HepG2 (cell line): ENCODE results near the gene ECM1. TPM values are rescaled to one million over a fixed set of nuclear protein-coding genes. Genes with fewer than 3 reads are reported as not detected.
A peak's percentile ranks its signal among the peaks of the same experiment; 100 is the strongest.

Experiments
- ADNP ChIP-seq: sonication (generic); formaldehyde crosslinking; IDR thresholded peaks from 2 replicates; pipeline ENCODE4 v1.4.0; 2020; ENCODE audit warnings: missing genetic modification reagents
- ARHGAP35 ChIP-seq: sonication (generic); formaldehyde crosslinking; IDR thresholded peaks from 2 replicates; pipeline ENCODE4 v1.9.0; 2022; ENCODE audit warnings: mild to moderate bottlenecking, inconsistent platforms, moderate library complexity, missing genetic modification reagents, borderline replicate concordance
- ATF2 ChIP-seq: sonication (generic); formaldehyde crosslinking; IDR thresholded peaks from 2 replicates; pipeline ENCODE4 v1.4.0; 2020; ENCODE audit warnings: missing genetic modification reagents
- CERS6 ChIP-seq: sonication (generic); formaldehyde crosslinking; IDR thresholded peaks from 2 replicates; pipeline ENCODE4 v1.5.0; 2020; ENCODE audit warnings: missing genetic modification reagents
- CREB1 ChIP-seq, 2 experiments: fragments of 450-650 bp in 1 of 2; IDR thresholded peaks; 2 replicates each; pipeline ENCODE4 v1.6.1; 2016 to 2017; ENCODE audit warnings: control low read depth in 1 of 2, mild to moderate bottlenecking in 1 of 2, missing compliant biosample characterization in 1 of 2, missing genetic modification characterization in 1 of 2
- LBX2 ChIP-seq: sonication (generic); formaldehyde crosslinking; IDR thresholded peaks from 2 replicates; pipeline ENCODE4 v1.5.0; 2020; ENCODE audit warnings: missing genetic modification reagents, mild to moderate bottlenecking, borderline replicate concordance
- ONECUT2 ChIP-seq: sonication (generic); formaldehyde crosslinking; IDR thresholded peaks from 2 replicates; pipeline ENCODE4 v1.4.0; 2020; ENCODE audit warnings: missing genetic modification reagents
- RBFOX2 ChIP-seq: fragments of 200-400 bp; formaldehyde crosslinking; IDR thresholded peaks from 2 replicates; pipeline ENCODE4 v1.6.1; 2017; ENCODE audit warnings: low read depth, mild to moderate bottlenecking, low read length
- RNF219 ChIP-seq: sonication (generic); formaldehyde crosslinking; IDR thresholded peaks from 2 replicates; pipeline ENCODE4 v1.5.0; 2020; ENCODE audit warnings: mild to moderate bottlenecking, missing genetic modification reagents
- SRY ChIP-seq: sonication (generic); formaldehyde crosslinking; IDR thresholded peaks from 2 replicates; pipeline ENCODE4 v1.8.0; 2022; ENCODE audit warnings: mild to moderate bottlenecking, missing genetic modification reagents
- SSRP1 ChIP-seq: IDR thresholded peaks from 2 replicates; pipeline ENCODE4 v1.6.1; 2016; ENCODE audit warnings: control low read depth
- STAG1 ChIP-seq: sonication (generic); formaldehyde crosslinking; IDR thresholded peaks from 2 replicates; pipeline ENCODE4 v1.4.0; 2020; ENCODE audit warnings: missing genetic modification reagents
- SUZ12 ChIP-seq: fragments of 150-350 bp; IDR thresholded peaks from 2 replicates; pipeline ENCODE4 v1.6.1; 2014; ENCODE audit warnings: low read depth, low read length
- THAP7 ChIP-seq: sonication (generic); formaldehyde crosslinking; IDR thresholded peaks from 2 replicates; pipeline ENCODE4 v1.8.1; 2023; ENCODE audit warnings: mild to moderate bottlenecking, missing genetic modification reagents
- ZBTB7B ChIP-seq: sonication (generic); formaldehyde crosslinking; IDR thresholded peaks from 2 replicates; pipeline ENCODE4 v1.4.0; 2020; ENCODE audit warnings: missing genetic modification reagents
- ZFYVE20 ChIP-seq: sonication (generic); formaldehyde crosslinking; IDR thresholded peaks from 2 replicates; pipeline ENCODE4 v1.8.0; 2023; ENCODE audit warnings: low read depth, mild to moderate bottlenecking, moderate library complexity, missing genetic modification reagents, borderline replicate concordance
- ZNF160 ChIP-seq: sonication (generic); formaldehyde crosslinking; IDR thresholded peaks from 2 replicates; pipeline ENCODE4 v1.8.0; 2022; ENCODE audit warnings: mild to moderate bottlenecking, inconsistent platforms, missing genetic modification reagents
- ZNF280B ChIP-seq: sonication (generic); formaldehyde crosslinking; IDR thresholded peaks from 2 replicates; pipeline ENCODE4 v1.5.0; 2020; ENCODE audit warnings: missing genetic modification reagents, mild to moderate bottlenecking, borderline replicate concordance
- ZNF3 ChIP-seq: IDR thresholded peaks from 2 replicates; pipeline ENCODE4 v1.7.0; 2017; ENCODE audit warnings: inconsistent platforms
- ZNF317 ChIP-seq: sonication (generic); formaldehyde crosslinking; IDR thresholded peaks from 2 replicates; pipeline ENCODE4 v1.5.0; 2020; ENCODE audit warnings: mild to moderate bottlenecking, missing genetic modification reagents
- ZNF775 ChIP-seq: sonication (generic); formaldehyde crosslinking; IDR thresholded peaks from 2 replicates; pipeline ENCODE4 v1.4.0; 2020; ENCODE audit warnings: missing genetic modification reagents, mild to moderate bottlenecking, moderate library complexity, borderline replicate concordance
- polyA plus RNA-seq, 8 experiments: library from polyadenylated mRNA; depleted of rRNA in 3 of 8; stranded (reverse) in 7 of 8; unstranded in 1 of 8; fragments of >200 nt; fragmentation: Illumina TruSeq in 4 of 8; extraction: Trizol in 4 of 8; gene quantifications; 2 replicates each; pipeline versions ENCODE4 v1.2.1 to v1.2.3, GENCODE V29; 2011 to 2016; ENCODE audit warnings: low read depth in 4 of 8, missing spikeins in 1 of 8, mixed read lengths in 1 of 8; ENCODE audit not compliant: insufficient read depth in 1 of 8
- total RNA-seq, 5 experiments: library from RNA; depleted of rRNA; stranded (reverse); fragments of >200 nt; fragmentation: Illumina TruSeq; extraction: Trizol; gene quantifications; 2 replicates each; pipeline ENCODE4 v1.2.3, GENCODE V29; 2016; ENCODE audit warnings: low read depth in 1 of 5

The ECM1 gene
- total and polyA plus RNA-seq, 2 of the 13 experiments (the other 11 are each of a cell fraction or from before 2014, with no cell fraction given), result 0.42 to 1.0 TPM

- TF ChIP-seq CERS6 (no peak), ZBTB7B (CRISPR knock-in tag) (0 out of 2 replicates have a peak, but pooled peaks have one; percentile 3), ADNP (CRISPR knock-in tag) (no peak), SRY (CRISPR knock-in tag) (no peak), SUZ12 (no peak), ZNF317 (CRISPR knock-in tag) (no peak), ZNF775 (CRISPR knock-in tag) (no peak), CREB1 (IDR thresholded peaks at IDR 0.05) (no peak), CREB1 (CRISPR knock-in tag; IDR thresholded peaks at IDR 0.05) (peak; percentile 38; the same call in 1 of the 2 replicates), ZNF280B (CRISPR knock-in tag) (no peak), ATF2 (CRISPR knock-in tag) (no peak), RBFOX2 (no peak), SSRP1 (CRISPR knock-in tag) (no peak), ONECUT2 (CRISPR knock-in tag) (0 out of 2 replicates have a peak, but pooled peaks have one; percentile 19), ZFYVE20 (CRISPR knock-in tag) (no peak), RNF219 (CRISPR knock-in tag) (no peak), ARHGAP35 (CRISPR knock-in tag) (no peak), ZNF160 (CRISPR knock-in tag) (no peak), THAP7 (CRISPR knock-in tag) (no peak), STAG1 (CRISPR knock-in tag) (no peak), LBX2 (CRISPR knock-in tag) (no peak), ZNF3 (CRISPR knock-in tag) (no peak)
Observed at GRCh38 chr1:150562446-150563339, 54.8 kb downstream of the ECM1 start (continued).
